GM10266 (cell line): ENCODE measurements around the gene KY.

Experiments used
- DNase-seq: peaks from one replicate; pipeline ENCODE4 v3.0.0; 2012; ENCODE audit errors: extremely low spot score
- CTCF ChIP-seq: IDR thresholded peaks from 2 replicates; pipeline ENCODE4 v1.5.1; 2012; ENCODE audit warnings: mild to moderate bottlenecking, low read depth; ENCODE audit not compliant: control insufficient read depth, insufficient read depth; ENCODE audit errors: missing control alignments

Gene KY

GRCh38 chr3:134606033-134607025 lies 44.5 kb downstream of the KY start:
- DNase-seq: no peak
- no peak for TF ChIP-seq CTCF

- TF ChIP-seq CTCF: no peak
- no peak for DNase-seq
Observed at GRCh38 chr3:134605556-134605955, 45.3 kb downstream of the KY start.

GRCh38 chr3:134603956-134604355 lies 46.9 kb downstream of the KY start:
- DNase-seq: no peak

GRCh38 chr3:134603480-134603879 lies 47.3 kb downstream of the KY start:
- TF ChIP-seq CTCF: no peak

More at GRCh38 chr3:134603956-134604355, 46.9 kb downstream of the KY start:
- no peak for TF ChIP-seq CTCF

GRCh38 chr3:134602440-134602814 lies 48.4 kb downstream of the KY start:
- no peak for DNase-seq
- no peak for TF ChIP-seq CTCF

More at GRCh38 chr3:134603480-134603879, 47.3 kb downstream of the KY start:
- DNase-seq: no peak

- DNase-seq: no peak
- no peak for TF ChIP-seq CTCF
Observed at GRCh38 chr3:134601539-134602439, 49.0 kb downstream of the KY start.
